Fibroblast of lung (primary cell): Measurements from ENCODE around the gene MTURN. TPM values are rescaled to one million over a fixed set of nuclear protein-coding genes. Genes with fewer than 3 reads are reported as not detected.

Experiments used
- DNase-seq, 2 donors: peaks; one replicate each; pipeline versions ENCODE4 v3.0.0 to v3.0.0-alpha.2; 2010; ENCODE audit warnings: low read depth in 2 of 2
- H2AFZ ChIP-seq: 2 replicates; pipeline ENCODE4 v1.5.1; 2012; ENCODE audit warnings: low read length, control low read depth, inconsistent platforms
- H3K27ac ChIP-seq: 2 replicates; pipeline ENCODE4 v1.5.1; 2011; ENCODE audit warnings: low read length, control low read depth; ENCODE audit not compliant: insufficient read depth
- H3K27me3 ChIP-seq: 2 replicates; pipeline ENCODE4 v1.5.1; 2011; ENCODE audit warnings: mild to moderate bottlenecking, low read length; ENCODE audit not compliant: control insufficient read depth, insufficient read depth
- H3K36me3 ChIP-seq: 2 replicates; pipeline ENCODE4 v1.5.1; 2011; ENCODE audit warnings: low read length; ENCODE audit not compliant: control insufficient read depth, insufficient read depth
- H3K4me1 ChIP-seq: 2 replicates; pipeline ENCODE4 v1.5.1; 2011; ENCODE audit warnings: low read length; ENCODE audit not compliant: control insufficient read depth, insufficient read depth; ENCODE audit errors: extremely low read depth
- H3K4me2 ChIP-seq: 2 replicates; pipeline ENCODE4 v1.5.1; 2011; ENCODE audit warnings: low read length, control low read depth; ENCODE audit not compliant: insufficient read depth; ENCODE audit errors: extremely low read depth
- H3K4me3 ChIP-seq, 4 experiments: fragments of 200-600 bp in 1 of 4; sonication (generic) in 1 of 4; replicated peaks in 1 of 4; 2 replicates each; pipeline ENCODE4 v1.5.1; 2011 to 2016; ENCODE audit warnings: low read length in 4 of 4, low read depth in 3 of 4, mild to moderate bottlenecking in 3 of 4, control low read depth in 2 of 4, inconsistent platforms in 1 of 4, mixed read lengths in 1 of 4; ENCODE audit not compliant: insufficient read depth in 1 of 4; ENCODE audit errors: control extremely low read depth in 1 of 4
- H3K79me2 ChIP-seq: 2 replicates; pipeline ENCODE4 v1.5.1; 2012; ENCODE audit warnings: mild to moderate bottlenecking, low read length, inconsistent platforms; ENCODE audit not compliant: control insufficient read depth, insufficient read depth
- H3K9ac ChIP-seq: 2 replicates; pipeline ENCODE4 v1.5.1; 2011; ENCODE audit warnings: mild to moderate bottlenecking, low read length, control low read depth; ENCODE audit not compliant: insufficient read depth
- H3K9me3 ChIP-seq: 2 replicates; pipeline ENCODE4 v1.5.1; 2012; ENCODE audit warnings: low read depth, low read length; ENCODE audit not compliant: control insufficient read depth, insufficient read depth
- H4K20me1 ChIP-seq: 2 replicates; pipeline ENCODE4 v1.5.1; 2011; ENCODE audit warnings: low read length; ENCODE audit not compliant: control insufficient read depth, insufficient read depth; ENCODE audit errors: extremely low read depth
- CTCF ChIP-seq, 2 donors: IDR thresholded peaks in 1 of 2; conservative IDR thresholded peaks in 1 of 2; 1 replicate in 1 of 2; 2 replicates in 1 of 2; pipeline ENCODE4 v1.5.1; 2011 to 2012; ENCODE audit warnings: low read length in 2 of 2, control low read depth in 1 of 2, inconsistent platforms in 1 of 2, low read depth in 1 of 2, mild to moderate bottlenecking in 1 of 2
- EZH2 ChIP-seq: IDR thresholded peaks from 2 replicates; pipeline ENCODE4 v1.5.1; 2012; ENCODE audit warnings: low read length, control low read depth, mild to moderate bottlenecking; ENCODE audit errors: missing control alignments
- polyA plus RNA-seq, 2 donors: library from polyadenylated mRNA; depleted of rRNA in 1 of 2; stranded (reverse) in 1 of 2; unstranded in 1 of 2; fragments of >200 nt; gene quantifications; 2 replicates each; pipeline ENCODE4 v1.2.1, GENCODE V29; 2011 to 2012; ENCODE audit warnings: missing spikeins in 1 of 2
- total RNA-seq: library from RNA; depleted of rRNA; stranded (reverse); fragments of >200 nt; gene quantifications from 2 replicates; pipeline ENCODE4 v1.2.1, GENCODE V29; 2014

MTURN gene
- total and polyA plus RNA-seq, 2 donors (not counting 1 experiment from before 2014, with no cell fraction given), result 7.1 to 12.9 TPM

GRCh38 chr7:30116771-30117170 is 18.0 kb upstream of the MTURN start:
- Histone ChIP-seq H3K9me3 (peaks cover 2% of the 10 kb centered on the region), H3K36me3 (no peaks in the 10 kb centered on the region), H3K27ac (no peak overlapping the region), H3K9ac (no peak overlapping the region), H3K79me2 (no peaks in the 10 kb centered on the region), H3K4me3 (no peak overlapping the region), H4K20me1 (no peaks in the 10 kb centered on the region), H2AFZ (no peak overlapping the region), H3K4me2 (no peak overlapping the region), H3K27me3 (no peaks in the 10 kb centered on the region), H3K4me1 (no peaks in the 10 kb centered on the region)
- no peak for TF ChIP-seq CTCF (conservative IDR thresholded peaks at IDR 0.05 in 1 of 2, IDR thresholded peaks at IDR 0.05 in 1 of 2; ENCODE audit: low read depth in 1 of 2, low read length in 2 of 2)
- no peak for TF ChIP-seq EZH2
- DNase-seq, result peak in 1 of 2 donors; percentile 71

- Histone ChIP-seq H3K9me3 (peaks cover 2% of the 10 kb centered on the region), H3K4me2 (no peak overlapping the region), H3K36me3 (no peaks in the 10 kb centered on the region), H3K27me3 (no peaks in the 10 kb centered on the region), H3K79me2 (no peaks in the 10 kb centered on the region), H4K20me1 (no peaks in the 10 kb centered on the region), H3K27ac (no peak overlapping the region), H3K4me3 (no peak overlapping the region), H3K4me1 (no peaks in the 10 kb centered on the region), H2AFZ (no peak overlapping the region), H3K9ac (no peak overlapping the region)
- TF ChIP-seq CTCF (conservative IDR thresholded peaks at IDR 0.05 in 1 of 2, IDR thresholded peaks at IDR 0.05 in 1 of 2; ENCODE audit: low read depth in 1 of 2, low read length in 2 of 2) (no peak), EZH2 (no peak)
- DNase-seq, result no peak
Observed at GRCh38 chr7:30117896-30118295, 16.9 kb upstream of the MTURN start.

- no peaks in the 10 kb centered on the region for H3K79me2 ChIP-seq
- no peaks in the 10 kb centered on the region for H4K20me1 ChIP-seq
- H3K4me2 ChIP-seq, result no peak overlapping the region
- TF ChIP-seq EZH2 (no peak), CTCF (conservative IDR thresholded peaks at IDR 0.05 in 1 of 2, IDR thresholded peaks at IDR 0.05 in 1 of 2; ENCODE audit: low read depth in 1 of 2, low read length in 2 of 2) (no peak)
- H3K36me3 ChIP-seq, result no peaks in the 10 kb centered on the region
- H2AFZ ChIP-seq, result no peak overlapping the region
- H3K9me3 ChIP-seq, result peaks cover 2% of the 10 kb centered on the region
- no peak overlapping the region for H3K4me3 ChIP-seq
- H3K9ac ChIP-seq, result no peak overlapping the region
- H3K4me1 ChIP-seq, result no peaks in the 10 kb centered on the region
- no peaks in the 10 kb centered on the region for H3K27me3 ChIP-seq
- DNase-seq, result no peak
- H3K27ac ChIP-seq, result no peak overlapping the region
Observed at GRCh38 chr7:30119890-30120577, 14.8 kb upstream of the MTURN start.
